ENCODE measurements around the gene RPA1. TPM values are rescaled to one million over a fixed set of nuclear protein-coding genes. Genes with fewer than 3 reads are reported as not detected.

RPA1 gene
- total and polyA plus RNA-seq, 10 of the 15 experiments (the other 5 are each of a cell fraction or from before 2014, with no cell fraction given), result 35.9 to 198 (median 71.2) TPM

- CTCF ChIA-PET, result interaction anchor here (1.7 kb wide), 1 partner anchor 65 kb away, joined by 5 read pairs; no protein-coding TSS in a partner anchor
- intact Hi-C loops (cut with micrococcal nuclease; ENCODE audit: unreplicated experiment) (no loop called here), in situ Hi-C loops (cut with MboI) (no loop called here)
- WGBS (ENCODE audit: insufficient coverage, insufficient replicate concordance, low lambda C conversion rate, missing lambda C conversion rate), result 98% methylated on average over 7 of the region's 7 CpGs
- Histone ChIP-seq H3K27ac (ENCODE audit: control insufficient read depth, insufficient read depth) (no peak overlapping the region), H4K20me1 (ENCODE audit: control insufficient read depth, insufficient read depth) (no peaks in the 10 kb centered on the region), H3K36me3 (ENCODE audit: control insufficient read depth in 2 of 2, insufficient read depth in 2 of 2, low read length in 1 of 2) (peaks cover 7 to 24% of the 10 kb centered on the region in 2 experiments), H3K4me2 (ENCODE audit: control insufficient read depth, insufficient read depth) (no peak overlapping the region), H2AFZ (ENCODE audit: control insufficient read depth, low read depth, low read length) (no peak overlapping the region), H3K9me3 (replicated peaks; ENCODE audit: control insufficient read depth, insufficient read depth, low read length) (no peaks in the 10 kb centered on the region), H3K79me2 (ENCODE audit: control insufficient read depth, insufficient read depth, low read length) (no peaks in the 10 kb centered on the region), H3K9ac (ENCODE audit: control insufficient read depth, insufficient read depth, low read length) (no peak overlapping the region), H3K4me1 (ENCODE audit: control insufficient read depth, insufficient read depth, low read length) (no peaks in the 10 kb centered on the region), H3K4me3 (no peak overlapping the region), H3K27me3 (replicated peaks in 1 of 2; ENCODE audit: control insufficient read depth in 2 of 2, insufficient read depth in 2 of 2, low read length in 1 of 2) (no peaks in the 10 kb centered on the region)
- SMC1A ChIA-PET (ENCODE audit: uncharacterized antibody, unreplicated experiment), result interaction anchor here (0.8 kb wide), 1 partner anchor 9 kb away, joined by 3 read pairs; no protein-coding TSS in a partner anchor
- RAD21 ChIA-PET (ENCODE audit: unreplicated experiment), result interaction anchor here (1.2 kb wide), 1 partner anchor 22 kb away, joined by 3 read pairs; no protein-coding TSS in a partner anchor
- POLR2A ChIA-PET, result no interaction called here
- ATAC-seq (no peak), DNase-seq (ENCODE audit: low read depth, low spot score) (no peak), FAIRE-seq (no peak)
- no peak for TF ChIP-seq SKIL (IDR thresholded peaks at IDR 0.05; ENCODE audit: low read depth, poor library complexity, severe bottlenecking)
- no peak for TF ChIP-seq FOXK2 (IDR thresholded peaks at IDR 0.05)
- no peak for TF ChIP-seq TCF3 (IDR thresholded peaks at IDR 0.05; ENCODE audit: borderline replicate concordance, insufficient read depth, low read depth, low read length)
- TF ChIP-seq CTCF (IDR thresholded peaks at IDR 0.05 in 2 of 3, conservative IDR thresholded peaks at IDR 0.05 in 1 of 3; ENCODE audit: control insufficient read depth in 2 of 3, extremely low read depth in 1 of 3, insufficient read depth in 1 of 3, low read depth in 3 of 3, low read length in 3 of 3), result no peak
- no peak for TF ChIP-seq KDM1A (IDR thresholded peaks at IDR 0.05; ENCODE audit: borderline replicate concordance)
- TF ChIP-seq TARDBP (IDR thresholded peaks at IDR 0.05; ENCODE audit: borderline replicate concordance), result no peak
- BruUV-seq (replicated peaks), result no TSS peak
Observed at GRCh38 chr17:1800240-1800639, 29.6 kb upstream of the RPA1 start.
